ENCODE results near the gene HECTD4. TPM values are rescaled to one million over a fixed set of nuclear protein-coding genes. Genes with fewer than 3 reads are reported as not detected.

Gene HECTD4
- total RNA-seq, 1 experiment from 2014 or later, result 51.3 TPM

- no peaks in the 10 kb centered on the region for H3K9me3 ChIP-seq (ENCODE audit: control insufficient read depth, insufficient read depth, low read depth, low read length)
- TF ChIP-seq POLR2AphosphoS5 (IDR thresholded peaks at IDR 0.05; ENCODE audit: low read depth, low read length), result no peak
- TF ChIP-seq CTCF (IDR thresholded peaks at IDR 0.05), result no peak
- no peak for TF ChIP-seq REST (IDR thresholded peaks at IDR 0.05; ENCODE audit: insufficient read depth in 1 of 2, low read depth in 2 of 2, low read length in 1 of 2)
- no peak for TF ChIP-seq TCF7L2 (IDR thresholded peaks at IDR 0.05; ENCODE audit: low read depth, low read length)
- TF ChIP-seq SIN3A (IDR thresholded peaks at IDR 0.05; ENCODE audit: borderline replicate concordance, insufficient read depth, low read depth, low read length), result no peak
- ATAC-seq (no peak), DNase-seq (ENCODE audit: low read depth, low spot score) (no peak)
- no peak overlapping the region for H3K27ac ChIP-seq (ENCODE audit: low read length)
- H3K4me1 ChIP-seq (ENCODE audit: control insufficient read depth, insufficient read depth, low read length), result 0 out of 2 replicates have a peak, but pooled peaks cover 3% of the 10 kb centered on the region
- no peaks in the 10 kb centered on the region for H3K36me3 ChIP-seq (ENCODE audit: control insufficient read depth, insufficient read depth, low read length)
- ChIA-PET POLR2A (no interaction called here), CTCF (no interaction called here)
- H3K27me3 ChIP-seq (ENCODE audit: control insufficient read depth, insufficient read depth, low read length), result no peaks in the 10 kb centered on the region
- no peak overlapping the region for H3K4me3 ChIP-seq (ENCODE audit: low read depth in 2 of 2, low read length in 2 of 2)
- intact Hi-C loops (cut with micrococcal nuclease; ENCODE audit: unreplicated experiment) (no loop called here), in situ Hi-C loops (cut with HindIII; ENCODE audit: low pct_unique_long_range_greater_than_20kb, low sequenced_read_pairs) (no loop called here)
- BruUV-seq (replicated peaks), result no TSS peak
Measured at GRCh38 chr12:112307317-112308011, 74.8 kb downstream of the HECTD4 start.

- intact Hi-C loops (cut with micrococcal nuclease; ENCODE audit: unreplicated experiment) (no loop called here), in situ Hi-C loops (cut with HindIII; ENCODE audit: low pct_unique_long_range_greater_than_20kb, low sequenced_read_pairs) (no loop called here)
- ChIA-PET POLR2A (no interaction called here), CTCF (no interaction called here)
- BruUV-seq (replicated peaks), result no TSS peak
- no peak for ATAC-seq
- H3K36me3 ChIP-seq (ENCODE audit: control insufficient read depth, insufficient read depth, low read length), result no peaks in the 10 kb centered on the region
- H3K4me1 ChIP-seq (ENCODE audit: control insufficient read depth, insufficient read depth, low read length), result 0 out of 2 replicates have a peak, but pooled peaks cover 3% of the 10 kb centered on the region
- no peak overlapping the region for H3K4me3 ChIP-seq (ENCODE audit: low read depth in 2 of 2, low read length in 2 of 2)
- TF ChIP-seq POLR2AphosphoS5 (IDR thresholded peaks at IDR 0.05; ENCODE audit: low read depth, low read length) (no peak), TCF7L2 (IDR thresholded peaks at IDR 0.05; ENCODE audit: low read depth, low read length) (no peak), CTCF (IDR thresholded peaks at IDR 0.05) (no peak), SIN3A (IDR thresholded peaks at IDR 0.05; ENCODE audit: borderline replicate concordance, insufficient read depth, low read depth, low read length) (no peak), REST (IDR thresholded peaks at IDR 0.05; ENCODE audit: insufficient read depth in 1 of 2, low read depth in 2 of 2, low read length in 1 of 2) (no peak)
- H3K27me3 ChIP-seq (ENCODE audit: control insufficient read depth, insufficient read depth, low read length), result no peaks in the 10 kb centered on the region
- no peak for DNase-seq (ENCODE audit: low read depth, low spot score)
- no peak overlapping the region for H3K27ac ChIP-seq (ENCODE audit: low read length)
- H3K9me3 ChIP-seq (ENCODE audit: control insufficient read depth, insufficient read depth, low read depth, low read length), result no peaks in the 10 kb centered on the region
Measured at GRCh38 chr12:112305951-112306350, 76.3 kb downstream of the HECTD4 start.

Data from Panc1 (cell line).